ENCODE results near the gene SIRT1. TPM values are rescaled to one million over a fixed set of nuclear protein-coding genes. Genes with fewer than 3 reads are reported as not detected.
"Not testable (repeated sequence)": the region's sequence is repeated elsewhere in the genome, so short reads cannot be mapped to it uniquely, and the experiment has no call there.

Gene SIRT1
- 10 to 100 TPM; 42.6 to 46.6 TPM for total RNA-seq

DNA sequence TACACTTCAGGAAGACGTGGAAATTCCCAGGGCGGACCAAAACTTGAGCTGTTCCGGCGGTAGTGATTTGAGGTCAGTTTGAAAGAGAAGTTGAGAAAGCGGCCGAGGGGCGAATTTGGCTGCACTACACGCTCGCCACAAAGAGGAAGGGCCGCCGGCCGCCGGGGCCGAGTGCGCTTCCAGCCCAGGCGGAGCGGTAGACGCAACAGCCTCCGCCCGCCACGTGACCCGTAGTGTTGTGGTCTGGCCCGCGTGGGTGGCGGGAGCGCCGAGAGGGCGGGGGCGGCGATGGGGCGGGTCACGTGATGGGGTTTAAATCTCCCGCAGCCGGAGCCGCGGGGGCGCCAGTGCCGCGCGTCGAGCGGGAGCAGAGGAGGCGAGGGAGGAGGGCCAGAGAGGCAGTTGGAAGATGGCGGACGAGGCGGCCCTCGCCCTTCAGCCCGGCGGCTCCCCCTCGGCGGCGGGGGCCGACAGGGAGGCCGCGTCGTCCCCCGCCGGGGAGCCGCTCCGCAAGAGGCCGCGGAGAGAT, at the start of gene SIRT1:
Gene SIRT1, plus strand, starts transcription at position 344 of the 529 bp plus-strand sequence. Its CDS starts 66 bp downstream, at position 410.
- ATAC-seq (replicated peaks in 1 of 2): peak; percentile 80 to 81
- H3K9me3 Mint-ChIP-seq: no peaks in the 10 kb centered on the region
- peak within 1 kb of the TSS; percentile 98 for H3K27ac Mint-ChIP-seq
- DNase-seq: peak; percentile 93 to 95
- peaks cover 31% of the 10 kb centered on the region for H3K4me1 Mint-ChIP-seq (ENCODE audit: low read depth)
- no peaks in the 10 kb centered on the region for H3K27me3 Mint-ChIP-seq (ENCODE audit: low read depth)
- H3K4me3 Mint-ChIP-seq: peak within 1 kb of the TSS; percentile 85 to 99
- peaks cover 11 to 22% of the 10 kb centered on the region in 2 donors for H3K36me3 Mint-ChIP-seq (ENCODE audit: insufficient read depth in 2 of 2)

- H3K4me1 Mint-ChIP-seq (ENCODE audit: low read depth); H3K36me3 Mint-ChIP-seq (ENCODE audit: insufficient read depth in 2 of 2); H3K27ac Mint-ChIP-seq; H3K27me3 Mint-ChIP-seq (ENCODE audit: low read depth); ATAC-seq (replicated peaks in 1 of 2); DNase-seq; H3K9me3 Mint-ChIP-seq: not testable (repeated sequence)
- peak overlapping the region; percentile 51 to 70 for H3K4me3 Mint-ChIP-seq
Measured at GRCh38 chr10:67835541-67836394, 48.7 kb upstream of the SIRT1 start.

DNA sequence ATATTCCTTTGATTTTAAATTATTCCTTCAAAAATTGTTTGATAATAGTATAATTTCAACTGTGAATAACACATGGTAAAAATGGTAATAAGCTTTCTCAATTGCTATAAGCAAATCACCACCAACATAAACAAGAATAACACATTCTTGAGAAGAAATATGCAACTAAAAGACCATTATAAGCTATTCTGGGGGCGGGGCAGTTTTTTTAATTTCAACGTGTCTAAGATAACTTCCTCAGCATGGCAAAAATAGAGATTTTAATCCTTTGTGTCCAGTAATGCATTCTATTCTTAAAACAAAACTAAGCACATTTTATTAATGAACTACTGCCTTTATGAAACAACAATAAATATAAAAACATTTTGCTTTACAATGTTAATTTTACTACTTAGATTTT, 48.0 kb upstream of the SIRT1 start:
- Mint-ChIP-seq H3K4me3 (peak overlapping the region; percentile 25 to 70), H3K9me3 (peaks cover 0 to under 1% of the 10 kb centered on the region in 2 donors), H3K27ac (no peak overlapping the region), H3K36me3 (ENCODE audit: insufficient read depth in 2 of 2) (no peaks in the 10 kb centered on the region), H3K27me3 (ENCODE audit: low read depth) (no peaks in the 10 kb centered on the region), H3K4me1 (ENCODE audit: low read depth) (peaks cover 7% of the 10 kb centered on the region)
- DNase-seq (no peak), ATAC-seq (replicated peaks in 1 of 2) (no peak)

GRCh38 chr10:67836972-67837371, 47.5 kb upstream of the SIRT1 start:
- H3K4me3 Mint-ChIP-seq: no peak overlapping the region

DNA sequence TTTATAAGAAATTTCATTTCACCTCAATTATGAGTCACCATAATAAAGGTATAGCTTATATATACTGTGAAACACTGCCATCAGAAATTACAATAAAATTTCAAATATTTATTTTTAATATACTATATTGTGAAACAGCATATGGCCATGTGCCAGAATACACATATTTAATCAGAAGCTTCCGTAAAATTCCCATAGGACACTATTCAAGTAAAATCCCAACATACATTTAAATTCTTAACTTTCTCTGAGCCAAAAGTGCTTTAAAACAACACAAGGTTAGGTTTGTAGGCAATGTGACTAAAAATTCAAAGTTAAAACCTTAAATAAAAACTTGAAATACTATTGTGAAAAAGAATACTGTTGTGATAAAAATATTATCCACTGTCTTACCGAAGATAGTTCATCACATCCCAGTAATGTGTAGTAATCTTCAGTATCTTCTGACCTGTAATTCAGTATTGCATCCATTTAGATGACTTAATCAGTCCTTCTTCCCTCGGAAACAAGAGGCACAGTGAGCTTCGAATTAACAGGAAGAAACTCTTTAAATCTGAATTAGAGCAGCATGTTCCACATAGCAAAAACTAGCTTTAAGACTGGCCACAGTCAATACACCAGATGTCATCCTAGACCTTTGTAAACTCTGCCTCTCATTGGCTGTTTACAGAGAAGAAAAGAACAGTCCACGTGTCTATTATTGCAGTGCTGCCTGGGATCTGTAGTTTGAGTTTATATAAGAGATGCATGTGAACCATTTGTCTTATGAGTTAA, 46.7 kb upstream of the SIRT1 start, which contains the start of gene DNAJC12:
Gene DNAJC12, minus strand, starts transcription at position 648 of the 774 bp plus-strand sequence. Its CDS starts 177 bp downstream, at position 471.
- DNase-seq: no peak
- Mint-ChIP-seq H3K4me3 (peak within 1 kb of the TSS; percentile 74 to 85), H3K36me3 (ENCODE audit: insufficient read depth in 2 of 2) (peaks cover 0 to 5% of the 10 kb centered on the region in 2 donors)

More at GRCh38 chr10:67836972-67837371, 47.5 kb upstream of the SIRT1 start:
- DNase-seq (no peak), ATAC-seq (replicated peaks in 1 of 2) (no peak)
- H3K9me3 Mint-ChIP-seq: peaks cover 2% of the 10 kb centered on the region in 2 donors
- H3K27ac Mint-ChIP-seq: no peak overlapping the region
- H3K27me3 Mint-ChIP-seq (ENCODE audit: low read depth): no peaks in the 10 kb centered on the region
- peaks cover 0 to 2% of the 10 kb centered on the region in 2 donors for H3K36me3 Mint-ChIP-seq (ENCODE audit: insufficient read depth in 2 of 2)
- H3K4me1 Mint-ChIP-seq (ENCODE audit: low read depth): peaks cover 7% of the 10 kb centered on the region

DNA sequence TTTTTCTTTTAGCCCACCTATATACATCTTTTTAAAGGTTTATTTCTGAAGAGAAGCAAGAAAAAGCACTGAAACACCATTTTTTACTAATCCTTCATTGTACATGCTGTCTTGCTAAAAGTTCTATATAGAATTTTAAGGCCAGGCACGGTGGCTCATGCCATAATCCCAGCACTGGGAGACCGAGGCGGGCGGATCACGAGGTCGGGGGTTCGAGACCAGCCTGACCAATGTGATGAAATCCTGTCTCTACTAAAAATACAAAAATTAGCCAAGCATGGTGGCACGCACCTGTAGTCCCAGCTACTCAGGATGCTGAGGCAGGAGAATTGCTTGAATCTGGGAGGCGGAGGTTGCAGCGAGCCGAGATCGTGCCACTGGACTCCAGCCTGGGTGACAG, 44.9 kb upstream of the SIRT1 start:
- not testable (repeated sequence) for H3K4me3 Mint-ChIP-seq; DNase-seq; H3K27ac Mint-ChIP-seq; ATAC-seq (replicated peaks in 1 of 2); H3K9me3 Mint-ChIP-seq; H3K4me1 Mint-ChIP-seq (ENCODE audit: low read depth); H3K27me3 Mint-ChIP-seq (ENCODE audit: low read depth); H3K36me3 Mint-ChIP-seq (ENCODE audit: insufficient read depth in 2 of 2)

More for the DNA sequence above, 46.7 kb upstream of the SIRT1 start, which contains the start of gene DNAJC12:
- no peaks in the 10 kb centered on the region for H3K27me3 Mint-ChIP-seq (ENCODE audit: low read depth)
- ATAC-seq (replicated peaks in 1 of 2): peak; percentile 96
- H3K9me3 Mint-ChIP-seq: peaks cover 2% of the 10 kb centered on the region in 2 donors
- H3K4me1 Mint-ChIP-seq (ENCODE audit: low read depth): peaks cover 7% of the 10 kb centered on the region
- no peak within 1 kb of the TSS for H3K27ac Mint-ChIP-seq

- no peaks in the 10 kb centered on the region for H3K27me3 Mint-ChIP-seq (ENCODE audit: low read depth)
- DNase-seq (no peak), ATAC-seq (replicated peaks in 1 of 2) (no peak)
- peaks cover 0 to 5% of the 10 kb centered on the region in 2 donors for H3K36me3 Mint-ChIP-seq (ENCODE audit: insufficient read depth in 2 of 2)
- no peak overlapping the region for H3K27ac Mint-ChIP-seq
- no peak overlapping the region for H3K4me3 Mint-ChIP-seq
- peaks cover 7% of the 10 kb centered on the region for H3K4me1 Mint-ChIP-seq (ENCODE audit: low read depth)
- H3K9me3 Mint-ChIP-seq: peaks cover 2% of the 10 kb centered on the region in 2 donors
Measured at GRCh38 chr10:67839951-67840350, 44.5 kb upstream of the SIRT1 start.

DNA sequence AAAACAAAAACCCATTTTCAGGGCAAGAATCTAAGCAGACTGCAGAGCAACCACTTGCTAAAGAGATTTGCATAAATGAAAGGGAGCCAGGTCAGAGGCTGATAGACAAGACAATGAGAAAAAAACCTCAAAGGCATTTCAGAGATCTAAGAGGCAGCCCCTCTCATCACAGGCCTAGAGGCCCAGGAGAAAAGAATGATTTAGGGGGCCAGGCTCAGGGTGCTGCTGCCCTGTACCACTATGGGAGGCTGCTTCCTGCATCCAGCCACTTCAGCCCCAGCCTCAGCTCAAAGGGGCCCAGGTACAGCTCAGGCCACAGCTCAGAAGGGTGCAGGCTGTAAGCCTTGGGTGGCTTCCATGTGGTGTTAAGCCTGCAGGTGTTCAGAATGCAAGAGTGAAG, 42.7 kb upstream of the SIRT1 start:
- ATAC-seq (replicated peaks in 1 of 2): no peak
- H3K4me1 Mint-ChIP-seq (ENCODE audit: low read depth): peaks cover 7% of the 10 kb centered on the region
- H3K27ac Mint-ChIP-seq: no peak overlapping the region
- no peaks in the 10 kb centered on the region for H3K27me3 Mint-ChIP-seq (ENCODE audit: low read depth)
- no peak overlapping the region for H3K4me3 Mint-ChIP-seq
- H3K9me3 Mint-ChIP-seq: peaks cover 2% of the 10 kb centered on the region in 2 donors
- DNase-seq: no peak
- peaks cover 0 to 5% of the 10 kb centered on the region in 2 donors for H3K36me3 Mint-ChIP-seq (ENCODE audit: insufficient read depth in 2 of 2)

GRCh38 chr10:67843284-67843683, 41.2 kb upstream of the SIRT1 start:
- no peaks in the 10 kb centered on the region for H3K27me3 Mint-ChIP-seq (ENCODE audit: low read depth)
- no peak for DNase-seq
- no peaks in the 10 kb centered on the region for H3K4me1 Mint-ChIP-seq (ENCODE audit: low read depth)
- no peak for ATAC-seq (replicated peaks in 1 of 2)
- H3K9me3 Mint-ChIP-seq: peaks cover 2% of the 10 kb centered on the region in 2 donors
- no peak overlapping the region for H3K4me3 Mint-ChIP-seq
- peaks cover 0 to 5% of the 10 kb centered on the region in 2 donors for H3K36me3 Mint-ChIP-seq (ENCODE audit: insufficient read depth in 2 of 2)
- no peak overlapping the region for H3K27ac Mint-ChIP-seq

GRCh38 chr10:67849331-67850011, 35.0 kb upstream of the SIRT1 start:
- Mint-ChIP-seq H3K4me3 (peak overlapping the region; percentile 94 to 99), H3K27ac (peak overlapping the region; percentile 94), H3K27me3 (ENCODE audit: low read depth) (no peaks in the 10 kb centered on the region), H3K36me3 (ENCODE audit: insufficient read depth in 2 of 2) (peaks cover 7 to 8% of the 10 kb centered on the region in 2 donors), H3K4me1 (ENCODE audit: low read depth) (peaks cover 16% of the 10 kb centered on the region), H3K9me3 (peaks cover 0 to 2% of the 10 kb centered on the region in 2 donors)
- DNase-seq: peak; percentile 94
- peak; percentile 96 to 98 for ATAC-seq (replicated peaks in 1 of 2)

DNA sequence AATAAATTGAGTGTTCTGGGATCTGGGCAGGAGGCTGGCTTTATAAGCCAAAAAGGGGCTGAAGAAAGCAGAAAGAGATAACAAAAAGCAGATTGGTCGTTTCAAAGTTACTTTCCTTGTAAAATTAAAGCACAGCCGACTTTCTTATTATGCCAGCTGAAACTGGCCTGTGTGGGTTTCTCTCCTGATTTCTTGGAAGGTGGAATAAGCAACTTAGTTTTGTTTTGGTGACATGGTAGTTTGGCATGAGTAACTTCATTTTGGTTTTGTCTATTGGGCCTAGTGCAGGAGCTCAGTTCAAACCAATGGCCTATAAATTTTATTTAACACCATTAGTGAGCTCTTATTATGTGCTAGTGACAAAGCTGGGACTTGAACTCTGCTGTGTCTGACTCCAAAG, 33.3 kb upstream of the SIRT1 start:
- no peak overlapping the region for H3K27ac Mint-ChIP-seq
- H3K4me1 Mint-ChIP-seq (ENCODE audit: low read depth): peaks cover 16% of the 10 kb centered on the region
- peaks cover 0 to 2% of the 10 kb centered on the region in 2 donors for H3K9me3 Mint-ChIP-seq
- peak overlapping the region in 1 of 2 donors; percentile 9 for H3K4me3 Mint-ChIP-seq
- peaks cover 7 to 8% of the 10 kb centered on the region in 2 donors for H3K36me3 Mint-ChIP-seq (ENCODE audit: insufficient read depth in 2 of 2)
- ATAC-seq (replicated peaks in 1 of 2): no peak
- no peak for DNase-seq
- no peaks in the 10 kb centered on the region for H3K27me3 Mint-ChIP-seq (ENCODE audit: low read depth)

DNA sequence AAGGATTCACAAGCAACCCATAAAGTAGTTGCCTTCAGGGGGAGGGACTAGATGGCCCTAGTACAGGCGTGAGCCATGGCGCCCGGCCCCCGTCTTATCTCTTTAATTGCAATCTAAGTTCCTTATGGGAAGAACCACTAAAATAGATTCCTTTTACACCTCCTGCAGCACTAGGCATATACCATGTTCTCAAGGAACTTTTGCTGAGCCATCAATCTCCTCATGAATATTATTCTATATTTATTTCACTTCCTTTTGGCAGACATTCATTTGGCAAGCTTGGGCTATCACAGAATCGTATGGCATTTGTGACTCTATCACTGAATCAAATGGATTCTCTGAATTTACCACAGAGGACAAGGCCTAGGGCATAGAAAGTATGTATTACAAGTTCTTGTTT, 31.7 kb upstream of the SIRT1 start:
- Mint-ChIP-seq H3K9me3 (peaks cover 0 to 2% of the 10 kb centered on the region in 2 donors), H3K36me3 (ENCODE audit: insufficient read depth in 2 of 2) (peaks cover 7 to 8% of the 10 kb centered on the region in 2 donors), H3K27ac (no peak overlapping the region), H3K4me3 (no peak overlapping the region), H3K4me1 (ENCODE audit: low read depth) (peaks cover 16% of the 10 kb centered on the region), H3K27me3 (ENCODE audit: low read depth) (no peaks in the 10 kb centered on the region)
- DNase-seq: no peak
- ATAC-seq (replicated peaks in 1 of 2): no peak
